Stomach smooth muscle (tissue), 2 donors: Measurements from ENCODE around the gene TMEM171.

Experiments used
- H3K27ac ChIP-seq: one replicate; pipeline ENCODE4 v1.7.0; 2013; ENCODE audit warnings: mild to moderate bottlenecking, low read length, inconsistent platforms
- H3K27me3 ChIP-seq, 2 donors: one replicate each; pipeline ENCODE4 v1.7.0; 2013; ENCODE audit warnings: low read length in 2 of 2; ENCODE audit not compliant: insufficient read depth in 2 of 2, control insufficient read depth in 1 of 2
- H3K36me3 ChIP-seq, 2 donors: one replicate each; pipeline ENCODE4 v1.7.0; 2013; ENCODE audit warnings: low read length in 2 of 2; ENCODE audit not compliant: control insufficient read depth in 2 of 2, insufficient read depth in 2 of 2
- H3K4me1 ChIP-seq: one replicate; pipeline ENCODE4 v1.7.0; 2013; ENCODE audit warnings: low read length; ENCODE audit not compliant: control insufficient read depth, insufficient read depth
- H3K4me3 ChIP-seq, 2 donors: one replicate each; pipeline ENCODE4 v1.7.0; 2013; ENCODE audit warnings: low read length in 2 of 2
- H3K9ac ChIP-seq, 2 donors: one replicate each; pipeline ENCODE4 v1.7.0; 2013; ENCODE audit warnings: low read length in 2 of 2, mild to moderate bottlenecking in 1 of 2
- H3K9me3 ChIP-seq, 2 donors: one replicate each; pipeline ENCODE4 v1.7.0; 2013; ENCODE audit warnings: low read length in 2 of 2; ENCODE audit not compliant: control insufficient read depth in 2 of 2
- donor health status: healthy.
- donor health status: Pancreatic carcinoma.

Gene TMEM171, protein sequence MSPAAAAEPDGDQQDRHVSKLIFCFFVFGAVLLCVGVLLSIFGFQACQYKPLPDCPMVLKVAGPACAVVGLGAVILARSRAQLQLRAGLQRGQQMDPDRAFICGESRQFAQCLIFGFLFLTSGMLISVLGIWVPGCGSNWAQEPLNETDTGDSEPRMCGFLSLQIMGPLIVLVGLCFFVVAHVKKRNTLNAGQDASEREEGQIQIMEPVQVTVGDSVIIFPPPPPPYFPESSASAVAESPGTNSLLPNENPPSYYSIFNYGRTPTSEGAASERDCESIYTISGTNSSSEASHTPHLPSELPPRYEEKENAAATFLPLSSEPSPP

DNA sequence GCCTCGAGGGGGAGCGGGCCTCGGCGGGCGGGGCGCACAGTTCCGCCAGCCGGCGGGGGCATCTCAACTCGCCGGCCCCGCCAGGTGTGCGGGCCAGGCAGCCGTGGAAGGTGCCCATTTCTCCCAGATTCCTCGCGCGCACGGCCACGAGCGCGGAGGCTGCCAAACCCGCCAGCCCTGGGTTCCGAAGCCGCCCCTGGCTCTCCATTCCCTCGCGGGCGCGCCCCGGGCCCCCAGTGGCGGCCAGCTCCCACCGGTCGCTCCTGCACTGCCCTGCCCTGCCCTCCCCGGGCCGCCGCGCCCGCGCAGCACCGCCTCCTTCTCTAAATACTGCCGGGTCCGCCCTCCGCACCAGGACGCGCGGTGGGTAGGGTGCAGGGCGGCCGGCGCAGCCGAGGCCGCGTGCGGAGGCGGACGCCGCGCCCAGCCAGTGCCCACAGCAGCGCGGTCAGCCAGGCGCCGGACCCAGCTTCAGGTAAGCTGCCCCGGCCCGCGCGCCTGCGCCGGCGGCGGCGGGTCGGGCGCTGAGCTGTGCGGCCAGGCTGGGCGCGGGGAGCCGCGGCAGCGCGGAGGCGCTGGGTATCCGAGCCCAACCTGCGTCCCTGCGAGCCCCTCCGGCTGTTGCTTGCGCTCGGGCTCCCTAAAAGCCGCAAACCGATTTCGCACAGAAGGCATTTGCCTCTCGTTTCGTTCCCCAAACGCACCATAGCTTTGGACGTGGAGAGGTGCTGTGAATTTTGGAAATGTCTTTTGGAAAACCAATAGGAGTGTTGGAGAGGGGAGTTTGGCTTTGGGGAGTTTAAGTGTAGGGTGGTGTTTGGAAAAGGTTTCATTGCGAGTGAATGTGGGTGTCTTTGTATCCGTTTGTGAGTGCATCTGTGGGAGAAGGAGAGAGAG lies at the start of gene TMEM171:
TMEM171 (plus strand) TSS at position 354 of the 897 bp plus-strand sequence. CDS start 2,799 bp downstream, outside the sequence.
- Histone ChIP-seq H3K4me3 (peak within 1 kb of the TSS in 1 of 2 donors; percentile 59), H3K27ac (no peak within 1 kb of the TSS), H3K36me3 (no peaks in the 10 kb centered on the region), H3K27me3 (peaks cover 6 to 17% of the 10 kb centered on the region in 2 donors), H3K9ac (no peak within 1 kb of the TSS), H3K9me3 (peaks cover 0 to 4% of the 10 kb centered on the region in 2 donors), H3K4me1 (peaks cover 6% of the 10 kb centered on the region)

DNA sequence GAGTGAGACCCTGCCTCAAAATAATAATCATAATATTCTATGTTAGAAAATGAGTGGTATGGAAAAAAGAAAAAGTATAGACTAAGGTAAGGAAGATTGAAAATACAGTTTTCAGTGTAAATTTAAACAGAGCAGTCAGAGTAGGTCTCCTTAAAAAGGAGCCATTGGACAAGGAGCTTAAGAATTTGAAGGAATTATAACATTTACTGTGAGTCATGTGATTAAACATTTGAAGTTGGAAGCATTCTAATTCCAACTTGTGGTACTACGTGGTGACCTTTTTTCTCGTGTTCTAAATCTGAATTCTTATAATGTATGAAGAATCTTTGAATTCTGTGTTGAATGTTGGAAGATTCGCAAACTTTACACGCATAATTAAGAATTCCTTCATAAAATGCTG lies 39.3 kb upstream of the TMEM171 start:
- Histone ChIP-seq H3K27ac (no peak overlapping the region), H3K36me3 (peaks cover 11 to 15% of the 10 kb centered on the region in 2 donors), H3K4me1 (no peaks in the 10 kb centered on the region), H3K27me3 (no peaks in the 10 kb centered on the region), H3K9ac (no peak overlapping the region), H3K4me3 (no peak overlapping the region), H3K9me3 (no peaks in the 10 kb centered on the region)

DNA sequence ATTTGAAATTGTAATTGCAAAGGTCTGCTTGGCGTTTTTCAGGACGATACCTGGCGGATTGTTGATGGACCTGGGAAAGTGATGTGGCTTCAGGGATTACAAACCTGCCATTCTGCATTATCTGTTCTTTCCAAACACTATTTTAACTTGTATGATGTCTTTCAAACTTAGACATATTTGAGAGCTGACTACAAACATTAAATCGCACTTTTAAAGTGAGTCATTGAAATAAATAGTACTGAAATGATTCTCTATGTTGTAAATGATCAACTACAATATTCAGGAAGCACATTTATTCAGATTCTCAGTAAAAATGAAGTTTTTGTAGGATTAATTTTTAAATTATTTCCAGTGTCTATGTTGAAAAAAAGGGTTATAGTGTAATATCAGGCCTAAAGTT lies 32.3 kb upstream of the TMEM171 start:
- H3K27ac ChIP-seq: no peak overlapping the region
- no peaks in the 10 kb centered on the region for H3K4me1 ChIP-seq
- peaks cover 5 to 11% of the 10 kb centered on the region in 2 donors for H3K36me3 ChIP-seq
- no peak overlapping the region for H3K4me3 ChIP-seq
- no peaks in the 10 kb centered on the region for H3K9me3 ChIP-seq
- H3K9ac ChIP-seq: no peak overlapping the region
- H3K27me3 ChIP-seq: no peaks in the 10 kb centered on the region

DNA sequence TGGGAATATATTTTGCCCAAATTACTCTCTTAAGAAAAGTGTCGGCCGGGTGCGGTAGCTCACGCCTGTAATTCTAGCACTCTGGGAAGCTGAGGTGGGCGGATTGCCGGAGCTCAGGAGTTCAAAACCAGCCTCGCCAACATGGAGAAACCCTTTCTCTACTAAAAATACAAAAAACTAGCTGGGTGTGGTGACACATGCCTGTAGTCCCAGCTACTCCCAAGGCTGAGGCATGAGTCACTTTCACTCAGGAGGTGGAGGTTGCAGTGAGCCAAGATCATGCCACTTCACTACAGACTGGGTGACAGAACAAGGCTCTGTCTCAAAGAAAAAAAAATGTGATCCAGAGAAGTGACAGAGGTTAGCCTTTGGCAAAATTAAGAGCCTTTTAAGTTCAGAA lies 26.4 kb upstream of the TMEM171 start:
- Histone ChIP-seq H3K27ac (no peak overlapping the region), H3K4me3 (no peak overlapping the region), H3K36me3 (peaks cover 0 to 5% of the 10 kb centered on the region in 2 donors), H3K9ac (no peak overlapping the region), H3K4me1 (no peaks in the 10 kb centered on the region), H3K9me3 (peaks cover 0 to 5% of the 10 kb centered on the region in 2 donors), H3K27me3 (no peaks in the 10 kb centered on the region)

DNA sequence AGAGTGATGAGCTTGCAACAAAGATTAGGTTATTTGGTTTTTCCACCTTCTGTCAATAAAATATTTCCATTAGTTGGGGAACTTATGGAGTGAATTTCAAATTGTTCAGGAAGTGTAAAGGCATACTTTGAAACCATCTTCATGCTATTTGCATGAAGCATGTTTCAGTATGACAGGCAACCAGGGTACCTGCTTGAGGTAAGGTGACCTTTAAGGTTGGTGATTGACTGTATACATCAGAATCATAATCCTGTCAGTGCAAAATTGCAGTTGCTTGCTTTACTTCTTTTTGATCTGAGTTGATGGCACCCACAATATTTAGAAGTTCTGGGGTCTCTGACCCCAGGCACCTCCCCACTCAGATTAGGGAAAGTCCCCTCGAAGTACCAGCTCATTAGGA lies 26.0 kb upstream of the TMEM171 start:
- H3K9ac ChIP-seq: no peak overlapping the region
- H3K27me3 ChIP-seq: no peaks in the 10 kb centered on the region
- peaks cover 0 to 5% of the 10 kb centered on the region in 2 donors for H3K9me3 ChIP-seq
- no peak overlapping the region for H3K27ac ChIP-seq
- no peak overlapping the region for H3K4me3 ChIP-seq
- no peaks in the 10 kb centered on the region for H3K4me1 ChIP-seq
- peaks cover 0 to 5% of the 10 kb centered on the region in 2 donors for H3K36me3 ChIP-seq

DNA sequence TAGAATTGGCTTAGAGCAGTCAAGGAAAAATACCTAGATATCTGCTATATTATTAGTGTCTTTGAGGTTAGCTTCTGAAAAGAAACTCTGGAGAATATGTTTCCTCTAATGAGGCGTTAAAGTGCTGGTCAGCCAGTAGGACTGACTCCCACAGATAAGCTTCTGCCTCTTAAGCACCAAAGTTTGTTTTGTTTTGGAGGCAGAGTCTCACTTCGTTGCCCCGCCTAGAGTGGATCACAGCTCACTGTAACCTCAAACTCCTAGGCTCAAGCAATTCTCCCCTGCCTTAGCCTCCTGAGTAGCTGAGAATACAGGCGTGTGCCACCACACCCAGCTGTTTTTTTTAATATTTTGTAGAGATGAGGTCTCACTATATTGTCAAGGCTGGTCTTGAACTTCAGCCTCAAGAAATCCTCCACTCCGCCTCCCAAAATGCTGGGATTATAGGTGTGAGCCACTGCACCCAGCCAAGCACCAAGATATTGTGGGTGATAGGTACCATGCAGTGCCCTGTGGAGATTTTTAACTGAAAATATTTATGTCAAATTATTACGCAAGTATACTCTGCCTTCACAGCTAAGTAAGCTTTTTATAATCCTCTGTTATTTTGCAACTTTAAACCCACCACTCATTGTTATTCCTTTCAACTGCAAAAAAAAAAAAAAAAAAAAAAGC lies 24.7 kb upstream of the TMEM171 start:
- H3K27ac ChIP-seq: no peak overlapping the region
- H3K27me3 ChIP-seq: no peaks in the 10 kb centered on the region
- no peaks in the 10 kb centered on the region for H3K4me1 ChIP-seq
- H3K9me3 ChIP-seq: peaks cover 0 to 5% of the 10 kb centered on the region in 2 donors
- no peak overlapping the region for H3K4me3 ChIP-seq
- H3K9ac ChIP-seq: no peak overlapping the region
- H3K36me3 ChIP-seq: peaks cover 0 to 5% of the 10 kb centered on the region in 2 donors

DNA sequence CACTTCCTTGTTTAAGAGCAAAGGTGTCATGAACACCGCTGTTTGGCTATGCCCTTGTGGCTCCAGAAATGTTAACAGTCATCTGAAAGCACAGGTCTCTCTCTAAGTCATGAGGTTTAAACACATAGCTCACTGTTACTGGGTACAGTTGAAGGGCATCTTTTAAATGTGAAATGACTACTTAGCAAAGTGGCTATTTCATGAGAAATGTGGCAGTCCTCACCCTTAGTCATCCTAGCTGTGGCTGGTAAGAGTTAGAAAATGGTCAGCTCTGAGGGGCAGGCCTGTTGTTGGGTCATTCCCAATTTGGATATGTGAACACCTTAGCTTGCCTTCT lies 24.2 kb upstream of the TMEM171 start:
- H3K4me3 ChIP-seq: no peak overlapping the region
- H3K9me3 ChIP-seq: peaks cover 0 to 5% of the 10 kb centered on the region in 2 donors
- H3K4me1 ChIP-seq: no peaks in the 10 kb centered on the region
- H3K27ac ChIP-seq: no peak overlapping the region
- H3K36me3 ChIP-seq: peaks cover 0 to 5% of the 10 kb centered on the region in 2 donors
- no peak overlapping the region for H3K9ac ChIP-seq
- H3K27me3 ChIP-seq: no peaks in the 10 kb centered on the region

DNA sequence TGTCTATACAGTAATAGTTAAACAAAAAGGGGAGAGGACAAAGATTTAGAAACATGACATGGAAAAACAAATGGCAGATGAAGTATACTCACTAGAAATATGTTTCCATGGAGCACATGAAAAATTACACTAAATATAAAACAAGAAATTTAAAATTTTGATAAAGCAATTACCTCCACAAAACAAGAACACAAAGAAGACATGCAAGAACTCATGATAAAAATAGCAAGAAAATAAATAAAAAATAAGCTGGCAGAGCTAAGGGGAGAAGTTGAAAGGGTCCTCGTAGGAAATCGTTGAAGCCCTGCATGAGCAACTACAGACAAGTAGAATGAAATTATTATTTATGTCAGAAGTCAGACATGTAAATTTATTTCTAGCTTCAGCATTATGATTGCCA lies 22.6 kb upstream of the TMEM171 start:
- H3K4me3 ChIP-seq: no peak overlapping the region
- H3K9me3 ChIP-seq: peaks cover 0 to 5% of the 10 kb centered on the region in 2 donors
- H3K4me1 ChIP-seq: no peaks in the 10 kb centered on the region
- no peak overlapping the region for H3K9ac ChIP-seq
- H3K27ac ChIP-seq: no peak overlapping the region
- no peaks in the 10 kb centered on the region for H3K27me3 ChIP-seq
- no peaks in the 10 kb centered on the region for H3K36me3 ChIP-seq

DNA sequence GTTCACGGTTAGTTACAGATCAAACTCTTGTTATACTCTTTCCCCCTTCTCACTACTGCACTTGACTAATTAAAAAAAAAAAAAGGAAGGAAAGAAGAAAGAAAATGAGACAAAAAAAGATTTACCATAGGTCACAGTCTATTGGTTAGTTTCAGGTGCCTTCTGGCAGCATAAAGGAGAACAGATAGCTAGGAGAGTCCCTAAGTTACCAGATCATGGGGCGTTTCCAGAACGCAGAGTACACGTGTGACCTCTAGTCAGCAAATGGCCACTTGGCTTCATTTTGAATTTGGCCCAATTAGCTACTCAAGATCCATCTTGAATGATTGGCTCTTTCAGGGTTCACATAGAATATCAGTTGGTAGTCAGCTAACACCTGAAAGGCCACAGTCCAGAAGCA lies 20.3 kb upstream of the TMEM171 start:
- Histone ChIP-seq H3K36me3 (no peaks in the 10 kb centered on the region), H3K9me3 (peaks cover 0 to 5% of the 10 kb centered on the region in 2 donors), H3K9ac (no peak overlapping the region), H3K4me3 (no peak overlapping the region), H3K27me3 (no peaks in the 10 kb centered on the region), H3K4me1 (no peaks in the 10 kb centered on the region), H3K27ac (no peak overlapping the region)

DNA sequence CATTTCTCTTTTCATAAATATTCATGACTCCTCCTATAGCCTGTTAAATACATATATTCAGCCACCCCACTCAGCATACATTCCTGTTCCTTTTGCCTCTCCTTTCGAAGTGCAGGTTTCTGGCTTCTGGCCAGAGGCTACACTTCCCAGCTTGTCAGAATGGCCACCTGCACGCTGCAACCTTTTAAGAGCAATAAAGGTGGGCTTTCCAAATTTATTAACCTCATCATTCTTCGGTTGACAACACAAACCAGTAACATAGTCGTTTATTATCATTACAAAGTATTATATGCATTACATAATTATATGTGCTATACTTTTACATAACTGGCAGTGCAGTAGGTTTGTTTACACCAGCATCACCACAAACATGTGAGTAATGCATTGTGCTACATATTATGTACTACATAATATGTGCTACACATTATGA lies 16.5 kb upstream of the TMEM171 start:
- H3K36me3 ChIP-seq: no peaks in the 10 kb centered on the region
- no peaks in the 10 kb centered on the region for H3K9me3 ChIP-seq
- no peaks in the 10 kb centered on the region for H3K4me1 ChIP-seq
- no peak overlapping the region for H3K4me3 ChIP-seq
- H3K27ac ChIP-seq: no peak overlapping the region
- H3K27me3 ChIP-seq: no peaks in the 10 kb centered on the region
- H3K9ac ChIP-seq: no peak overlapping the region
